ENCODE results near the gene OCIAD2.
"Not testable (repeated sequence)": the region's sequence is repeated elsewhere in the genome, so short reads cannot be mapped to it uniquely, and the experiment has no call there.

The OCIAD2 gene

DNA sequence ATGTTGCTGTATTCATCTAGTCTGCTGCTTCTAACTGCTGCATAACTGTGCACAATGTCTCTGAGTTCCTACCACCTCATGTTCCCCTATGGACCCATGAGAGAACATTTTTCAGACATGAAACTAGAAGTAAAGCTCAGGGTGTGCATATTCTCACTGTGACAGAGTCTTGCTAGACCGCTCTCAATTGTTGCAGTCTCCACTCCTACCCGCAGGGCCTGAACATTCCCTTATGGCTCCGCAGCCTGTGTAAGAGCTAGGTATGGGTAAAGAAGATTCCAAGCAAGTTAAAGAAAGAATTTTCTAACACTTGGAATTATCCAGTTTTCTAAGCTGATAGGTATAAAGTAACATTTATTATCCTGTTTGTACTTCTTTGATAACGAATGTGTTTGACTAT is 5.4 kb downstream of the OCIAD2 start:
- in situ Hi-C loops (cut with MboI; ENCODE audit: low sequenced_read_pairs), result no loop called here

DNA sequence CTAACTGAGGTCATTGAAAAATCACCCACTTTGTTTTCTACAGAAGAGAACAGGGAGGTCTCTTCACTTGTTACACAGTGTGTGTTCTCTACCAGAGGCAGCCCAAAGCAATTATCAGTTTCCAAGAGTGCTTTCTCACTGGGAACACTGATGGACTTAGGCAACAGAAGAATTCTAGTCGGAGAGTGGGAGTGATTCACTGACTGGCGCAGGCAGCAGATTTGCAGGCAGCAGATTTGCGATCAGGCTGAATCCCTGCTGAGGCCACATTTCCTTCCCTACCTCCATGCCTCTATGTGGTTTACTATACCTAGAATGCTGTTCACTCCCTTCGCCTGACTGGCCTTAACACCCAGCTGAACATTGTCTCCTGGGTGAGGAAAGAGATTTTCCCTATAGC is 6.6 kb downstream of the OCIAD2 start:
- no peak overlapping the region for H3K4me3 ChIP-seq
- peaks cover 15% of the 10 kb centered on the region for H3K36me3 ChIP-seq (replicated peaks)
- no peaks in the 10 kb centered on the region for H3K4me1 ChIP-seq
- no peaks in the 10 kb centered on the region for H3K9me3 ChIP-seq
- in situ Hi-C loops (cut with MboI; ENCODE audit: low sequenced_read_pairs), result no loop called here
- no peaks in the 10 kb centered on the region for H3K27me3 ChIP-seq (ENCODE audit: low read depth)
- no peak for DNase-seq (ENCODE audit: low spot score in 2 of 2)

More for the DNA sequence above, 5.4 kb downstream of the OCIAD2 start:
- Histone ChIP-seq H3K36me3 (replicated peaks) (peaks cover 15% of the 10 kb centered on the region), H3K9me3 (no peaks in the 10 kb centered on the region), H3K27me3 (ENCODE audit: low read depth) (no peaks in the 10 kb centered on the region), H3K4me1 (peaks cover 5% of the 10 kb centered on the region), H3K4me3 (no peak overlapping the region)
- no peak for DNase-seq (ENCODE audit: low spot score in 2 of 2)

DNA sequence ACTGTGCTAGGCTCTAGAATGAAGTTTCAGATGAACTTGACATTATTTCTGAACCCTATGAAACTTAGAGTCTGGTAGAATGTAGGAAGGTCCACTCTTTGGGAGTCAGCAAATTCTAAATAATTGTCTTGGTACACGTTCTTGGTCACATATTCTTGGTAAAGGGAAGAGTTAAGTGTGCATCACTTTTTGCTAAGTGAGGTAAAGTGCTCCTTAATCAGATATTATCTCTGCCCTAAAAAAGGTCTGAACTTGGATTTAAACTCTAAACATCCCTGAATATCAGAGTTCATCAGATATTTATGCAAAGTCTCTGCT is 7.2 kb downstream of the OCIAD2 start:
- no peak for DNase-seq (ENCODE audit: low spot score in 2 of 2)
- Histone ChIP-seq H3K36me3 (replicated peaks) (peaks cover 15% of the 10 kb centered on the region), H3K27me3 (ENCODE audit: low read depth) (no peaks in the 10 kb centered on the region), H3K4me1 (no peaks in the 10 kb centered on the region), H3K9me3 (no peaks in the 10 kb centered on the region), H3K4me3 (no peak overlapping the region)
- in situ Hi-C loops (cut with MboI; ENCODE audit: low sequenced_read_pairs), result no loop called here

DNA sequence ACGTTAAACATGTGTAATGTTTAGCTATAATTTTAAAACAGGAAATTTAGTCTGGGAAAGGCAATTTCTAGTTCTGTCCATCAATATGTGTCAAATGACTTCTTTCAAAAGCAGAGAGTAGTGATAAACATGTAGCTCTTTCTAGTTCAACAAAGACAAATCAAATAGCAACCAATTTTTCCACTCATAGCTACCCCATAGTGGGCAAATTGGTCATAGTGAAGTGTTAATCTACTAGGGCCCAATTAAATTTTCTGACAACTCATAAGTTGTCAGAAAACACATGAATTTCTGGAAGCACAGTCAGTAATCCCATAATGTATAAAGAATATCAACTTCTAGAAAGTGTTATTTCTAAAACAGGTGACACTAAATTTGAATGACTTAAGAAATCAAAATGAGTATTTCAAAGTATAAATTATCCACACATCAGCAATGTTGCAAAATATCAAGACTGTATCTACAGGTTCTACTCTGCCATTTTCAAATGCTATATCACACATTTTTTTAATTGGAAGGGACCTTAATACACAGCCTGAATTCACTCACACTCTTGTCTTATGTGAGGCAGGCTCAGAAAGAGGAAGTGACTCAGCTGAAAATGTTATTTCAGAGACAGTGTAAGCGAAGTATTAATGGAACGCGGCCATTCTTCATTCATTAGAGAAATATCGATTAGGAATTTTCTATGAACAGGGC is 7.7 kb downstream of the OCIAD2 start:
- DNase-seq (ENCODE audit: low spot score in 2 of 2), result no peak
- Histone ChIP-seq H3K4me1 (no peaks in the 10 kb centered on the region), H3K4me3 (no peak overlapping the region), H3K36me3 (replicated peaks) (peaks cover 15% of the 10 kb centered on the region), H3K9me3 (no peaks in the 10 kb centered on the region), H3K27me3 (ENCODE audit: low read depth) (no peaks in the 10 kb centered on the region)
- in situ Hi-C loops (cut with MboI; ENCODE audit: low sequenced_read_pairs), result no loop called here

DNA sequence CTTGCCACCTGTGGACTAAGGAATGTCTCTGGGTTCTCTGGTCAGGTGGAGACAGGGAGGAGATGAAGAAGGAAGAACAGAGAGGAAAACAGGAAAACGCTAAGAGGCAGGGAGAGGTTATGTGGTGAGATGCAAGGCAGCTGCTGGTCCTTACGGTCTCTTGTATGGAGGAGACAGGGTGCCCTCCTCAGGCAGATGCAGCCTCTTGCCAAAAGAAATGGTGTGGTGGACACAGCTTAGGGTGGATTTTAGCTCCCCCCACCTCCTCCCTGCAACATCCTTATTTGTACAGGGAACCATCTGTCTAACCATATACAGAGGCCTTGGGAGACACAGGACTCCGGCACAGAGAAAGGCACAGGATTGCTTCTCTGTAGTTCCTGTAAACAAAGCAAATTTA is 9.7 kb downstream of the OCIAD2 start:
- Histone ChIP-seq H3K27me3 (ENCODE audit: low read depth) (no peaks in the 10 kb centered on the region), H3K9me3 (no peaks in the 10 kb centered on the region), H3K36me3 (replicated peaks) (peaks cover 7% of the 10 kb centered on the region), H3K4me1 (no peaks in the 10 kb centered on the region), H3K4me3 (no peak overlapping the region)
- no peak for DNase-seq (ENCODE audit: low spot score in 2 of 2)
- in situ Hi-C loops (cut with MboI; ENCODE audit: low sequenced_read_pairs), result no loop called here

DNA sequence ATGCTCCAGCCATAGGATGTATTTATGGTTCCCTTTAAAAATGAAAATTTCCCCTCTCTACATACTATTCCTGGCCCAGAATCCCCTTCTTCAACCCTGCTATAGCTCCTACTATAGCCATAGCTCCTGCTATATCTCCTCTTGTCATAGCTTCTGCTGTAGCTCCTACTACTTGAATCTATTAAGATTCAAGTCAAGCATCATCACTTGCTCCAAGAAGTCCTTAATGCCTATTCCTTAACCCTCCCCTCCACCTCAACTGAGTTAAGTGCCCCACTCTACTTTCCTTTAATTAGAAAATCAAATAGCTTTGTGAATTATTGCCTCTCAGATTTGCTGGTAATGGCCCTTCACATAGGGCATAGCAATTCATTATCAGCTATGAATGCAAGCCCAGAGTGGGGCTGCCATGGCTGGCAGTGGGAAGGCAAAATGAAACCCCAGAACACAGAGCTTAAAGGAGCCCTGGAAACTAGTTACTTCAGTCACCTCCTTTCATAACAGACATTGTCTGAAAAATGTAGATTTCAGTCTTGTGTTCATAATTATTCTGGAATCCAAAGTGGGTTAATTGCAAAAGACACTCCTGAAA is 15.4 kb downstream of the OCIAD2 start:
- Histone ChIP-seq H3K36me3 (replicated peaks) (no peaks in the 10 kb centered on the region), H3K9me3 (no peaks in the 10 kb centered on the region), H3K4me3 (no peak overlapping the region), H3K27me3 (ENCODE audit: low read depth) (no peaks in the 10 kb centered on the region), H3K4me1 (no peaks in the 10 kb centered on the region)
- no peak for DNase-seq (ENCODE audit: low spot score in 2 of 2)
- in situ Hi-C loops (cut with MboI; ENCODE audit: low sequenced_read_pairs), result no loop called here

DNA sequence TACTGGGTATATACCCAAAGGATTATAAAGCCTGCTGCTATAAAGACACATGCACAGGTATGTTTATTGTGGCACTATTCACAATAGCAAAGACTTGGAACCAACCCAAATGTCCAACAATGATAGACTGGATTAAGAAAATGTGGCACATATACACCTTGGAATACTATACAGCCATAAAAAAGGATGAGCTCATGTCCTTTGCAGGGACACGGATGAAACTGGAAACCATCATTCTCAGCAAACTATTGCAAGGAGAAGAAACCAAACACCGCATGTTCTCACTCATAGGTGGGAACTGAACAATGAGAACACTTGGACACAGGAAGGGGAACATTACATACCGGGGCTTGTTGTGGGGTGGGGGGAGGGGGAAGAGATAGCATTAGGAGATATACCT is 16.8 kb downstream of the OCIAD2 start:
- H3K27me3 ChIP-seq (ENCODE audit: low read depth); H3K9me3 ChIP-seq; H3K36me3 ChIP-seq (replicated peaks); H3K4me3 ChIP-seq; DNase-seq (ENCODE audit: low spot score in 2 of 2); H3K4me1 ChIP-seq; in situ Hi-C loops (cut with MboI; ENCODE audit: low sequenced_read_pairs): not testable (repeated sequence)

DNA sequence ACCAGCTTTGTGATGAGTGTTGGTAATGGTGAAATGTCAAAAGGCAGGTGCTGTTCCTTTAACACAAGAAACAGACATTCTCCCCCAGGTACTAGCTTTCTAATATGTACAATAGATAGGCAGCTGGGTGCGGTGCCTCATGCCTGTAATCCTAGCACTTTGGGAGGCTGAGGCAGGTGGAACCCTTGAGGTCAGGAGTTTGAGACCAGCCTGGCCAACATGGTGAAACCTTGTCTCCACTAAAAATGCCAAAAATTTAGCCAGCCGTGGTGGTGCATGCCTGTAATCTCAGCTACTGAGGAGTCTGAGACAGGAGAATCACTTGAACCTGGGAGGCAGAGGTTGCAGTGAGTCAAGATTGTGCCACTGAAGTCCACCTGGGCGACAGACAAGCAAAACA is 24.9 kb downstream of the OCIAD2 start:
- H3K36me3 ChIP-seq (replicated peaks); in situ Hi-C loops (cut with MboI; ENCODE audit: low sequenced_read_pairs); H3K27me3 ChIP-seq (ENCODE audit: low read depth); DNase-seq (ENCODE audit: low spot score in 2 of 2); H3K9me3 ChIP-seq; H3K4me3 ChIP-seq; H3K4me1 ChIP-seq: not testable (repeated sequence)

DNA sequence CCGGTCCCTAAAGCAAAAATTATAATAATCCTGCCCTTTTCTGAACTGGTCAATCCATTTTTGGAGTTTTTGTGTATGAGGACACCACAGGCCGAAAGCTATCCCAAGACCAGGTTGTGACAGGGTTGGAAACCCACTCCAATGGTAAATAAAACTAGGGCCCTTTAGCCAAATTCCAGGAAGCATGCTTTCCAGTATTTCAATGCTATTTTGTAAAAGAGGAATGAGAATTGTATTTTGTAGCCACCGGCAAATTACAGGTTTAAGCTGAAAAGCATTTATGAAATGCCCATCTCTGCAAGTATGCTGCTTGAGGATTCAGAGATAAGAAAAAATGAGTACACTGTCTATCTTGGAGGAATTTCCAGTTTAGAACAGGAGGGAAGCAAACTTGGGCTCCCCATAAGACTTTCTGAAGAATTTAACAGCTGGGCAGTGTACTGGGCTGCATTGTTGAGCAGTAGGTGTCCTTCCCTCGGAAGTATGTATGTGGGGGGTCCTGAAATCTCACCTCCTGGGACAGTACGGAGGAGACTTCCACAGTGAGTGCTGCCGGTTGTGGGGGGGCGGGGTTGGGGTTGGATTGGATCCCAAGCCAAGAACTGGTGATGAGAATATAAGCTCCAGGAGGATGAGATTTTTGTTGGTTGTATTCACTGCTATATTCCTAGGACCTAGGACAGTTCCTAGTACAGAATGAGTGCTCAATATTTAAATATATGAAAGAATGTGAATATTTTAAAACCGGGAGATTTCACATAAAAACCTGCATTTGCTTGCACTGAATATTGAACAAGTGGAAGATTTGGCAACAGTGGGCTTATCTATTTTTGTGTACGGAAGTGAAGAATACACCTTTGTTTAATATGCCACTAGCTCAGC is 26.8 kb downstream of the OCIAD2 start:
- Histone ChIP-seq H3K36me3 (replicated peaks) (no peaks in the 10 kb centered on the region), H3K4me3 (no peak overlapping the region), H3K27me3 (ENCODE audit: low read depth) (no peaks in the 10 kb centered on the region), H3K4me1 (no peaks in the 10 kb centered on the region; the same call in 1 of the 2 replicates), H3K9me3 (no peaks in the 10 kb centered on the region)
- no peak for DNase-seq (ENCODE audit: low spot score in 2 of 2)
- in situ Hi-C loops (cut with MboI; ENCODE audit: low sequenced_read_pairs), result no loop called here

DNA sequence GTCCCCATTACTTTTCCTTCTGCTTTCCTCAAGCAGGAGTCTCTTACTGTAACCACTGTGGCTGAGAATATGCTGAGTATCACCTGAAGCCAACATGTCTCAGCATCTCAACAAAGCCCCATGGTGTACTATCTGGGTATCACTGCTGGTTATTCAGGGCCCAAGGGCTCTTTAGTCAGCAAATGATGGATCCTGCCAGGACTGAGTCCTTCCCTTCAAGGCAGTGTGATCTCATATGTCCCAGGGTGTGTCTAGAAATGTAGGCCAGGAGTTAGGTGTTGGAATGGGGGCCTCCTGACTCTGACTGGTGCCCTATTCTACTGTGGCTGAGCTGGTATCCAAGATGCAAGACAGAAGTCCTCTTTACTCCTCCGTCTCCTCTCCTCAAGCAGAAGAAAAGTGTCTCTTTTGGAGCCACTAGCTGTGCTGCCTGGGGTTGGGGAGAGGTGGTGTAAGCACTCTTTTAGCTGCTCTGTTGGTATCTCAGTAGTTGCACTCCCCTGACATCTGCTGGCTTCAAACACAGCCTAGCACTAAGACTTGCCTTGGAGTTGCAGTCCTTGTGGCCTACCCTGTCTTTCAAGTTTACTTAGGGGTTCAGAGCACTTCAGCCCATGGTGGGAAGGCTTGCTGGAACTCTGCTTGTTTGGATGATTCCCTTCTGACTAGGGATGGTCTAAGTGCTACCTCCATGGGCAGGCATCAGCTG is 28.6 kb downstream of the OCIAD2 start:
- no peaks in the 10 kb centered on the region; the same call in 1 of the 2 replicates for H3K4me1 ChIP-seq
- no peaks in the 10 kb centered on the region for H3K27me3 ChIP-seq (ENCODE audit: low read depth)
- no peaks in the 10 kb centered on the region for H3K36me3 ChIP-seq (replicated peaks)
- DNase-seq (ENCODE audit: low spot score in 2 of 2), result no peak
- H3K4me3 ChIP-seq, result no peak overlapping the region
- in situ Hi-C loops (cut with MboI; ENCODE audit: low sequenced_read_pairs), result no loop called here
- H3K9me3 ChIP-seq, result no peaks in the 10 kb centered on the region

DNA sequence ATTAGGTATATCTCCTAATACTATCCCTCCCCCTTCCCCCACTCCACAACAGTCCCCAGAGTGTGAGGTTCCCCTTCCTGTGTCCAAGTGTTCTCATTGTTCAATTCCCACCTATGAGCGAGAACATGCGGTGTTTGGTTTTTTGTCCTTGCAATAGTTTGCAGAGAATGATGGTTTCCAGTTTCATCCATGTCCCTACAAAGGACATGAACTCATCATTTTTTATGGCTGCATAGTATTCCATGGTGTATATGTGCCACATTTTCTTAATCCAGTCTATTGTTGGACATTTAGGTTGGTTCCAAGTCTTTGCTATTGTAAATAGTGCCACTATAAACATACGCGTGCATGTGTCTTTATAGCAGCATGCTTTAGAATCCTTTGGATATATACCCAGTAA is 41.9 kb downstream of the OCIAD2 start:
- H3K9me3 ChIP-seq; H3K4me1 ChIP-seq; H3K36me3 ChIP-seq (replicated peaks); H3K27me3 ChIP-seq (ENCODE audit: low read depth); in situ Hi-C loops (cut with MboI; ENCODE audit: low sequenced_read_pairs); DNase-seq (ENCODE audit: low spot score in 2 of 2); H3K4me3 ChIP-seq: not testable (repeated sequence)

DNA sequence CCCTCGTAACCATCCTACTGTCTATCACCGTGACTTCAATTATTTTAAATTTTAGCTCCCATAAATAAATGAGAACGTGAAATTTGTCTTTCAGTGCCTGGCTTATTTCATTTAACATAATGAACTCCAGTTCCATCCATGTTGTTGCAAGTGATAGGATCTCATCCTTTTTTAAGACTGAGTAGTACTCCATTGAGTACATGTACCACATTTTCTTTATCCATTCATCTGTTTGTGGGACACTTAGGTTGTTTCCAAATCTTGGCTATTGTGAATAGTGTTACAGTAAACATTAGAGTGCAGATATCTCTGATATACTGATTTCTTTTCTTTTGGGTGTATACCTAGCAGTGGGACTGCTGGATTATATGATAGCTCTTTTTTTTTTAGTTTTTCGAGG is 42.8 kb downstream of the OCIAD2 start:
- Histone ChIP-seq H3K36me3 (replicated peaks) (peaks cover 6% of the 10 kb centered on the region), H3K9me3 (no peaks in the 10 kb centered on the region), H3K27me3 (ENCODE audit: low read depth) (no peaks in the 10 kb centered on the region), H3K4me3 (no peak overlapping the region), H3K4me1 (no peaks in the 10 kb centered on the region)
- DNase-seq (ENCODE audit: low spot score in 2 of 2), result no peak
- in situ Hi-C loops (cut with MboI; ENCODE audit: low sequenced_read_pairs), result no loop called here

DNA sequence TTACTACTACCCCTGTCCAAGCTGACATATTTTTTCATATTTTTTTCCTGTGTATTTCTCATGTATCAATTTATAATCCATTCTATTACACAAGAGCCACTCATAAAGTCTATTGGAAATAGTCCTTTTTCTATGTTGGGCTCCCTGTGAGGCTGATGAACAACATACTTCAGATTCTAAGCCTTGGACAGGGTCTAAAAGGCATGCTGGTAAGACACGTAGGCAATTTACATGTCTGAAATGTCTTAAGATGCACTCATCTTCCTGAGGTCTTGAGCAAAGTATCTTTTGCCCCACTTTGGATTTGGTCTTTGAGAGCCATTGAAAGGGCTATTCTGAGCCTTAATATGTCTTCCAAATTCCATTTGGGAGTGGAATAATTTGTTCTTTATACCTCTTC is 43.9 kb downstream of the OCIAD2 start:
- H3K9me3 ChIP-seq, result no peaks in the 10 kb centered on the region
- DNase-seq (ENCODE audit: low spot score in 2 of 2), result no peak
- no peak overlapping the region for H3K4me3 ChIP-seq
- H3K27me3 ChIP-seq (ENCODE audit: low read depth), result no peaks in the 10 kb centered on the region
- peaks cover 17% of the 10 kb centered on the region for H3K36me3 ChIP-seq (replicated peaks)
- H3K4me1 ChIP-seq, result no peaks in the 10 kb centered on the region
- in situ Hi-C loops (cut with MboI; ENCODE audit: low sequenced_read_pairs), result no loop called here

DNA sequence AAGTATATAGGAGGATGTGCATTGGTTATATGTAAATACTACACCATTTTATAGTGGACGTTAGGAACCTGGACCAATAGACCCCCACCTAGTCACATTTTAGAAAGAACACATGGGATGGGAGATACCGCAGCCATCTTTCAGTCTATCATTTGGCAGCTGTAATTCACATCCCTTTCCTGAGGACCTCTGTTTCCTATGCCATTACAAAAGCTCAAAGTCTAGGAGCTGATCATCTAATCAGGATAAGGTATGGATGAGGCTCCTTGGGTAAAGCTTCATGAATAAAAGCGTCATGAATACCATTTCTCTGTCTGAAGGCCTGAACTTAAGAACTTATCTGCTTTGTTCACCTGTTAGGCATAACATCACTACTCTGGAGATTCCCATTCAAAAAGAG is 44.5 kb downstream of the OCIAD2 start:
- no peak overlapping the region for H3K4me3 ChIP-seq
- DNase-seq (ENCODE audit: low spot score in 2 of 2), result no peak
- in situ Hi-C loops (cut with MboI; ENCODE audit: low sequenced_read_pairs), result no loop called here
- peaks cover 20% of the 10 kb centered on the region for H3K36me3 ChIP-seq (replicated peaks)
- H3K4me1 ChIP-seq, result no peaks in the 10 kb centered on the region
- H3K27me3 ChIP-seq (ENCODE audit: low read depth), result no peaks in the 10 kb centered on the region
- no peaks in the 10 kb centered on the region for H3K9me3 ChIP-seq

Data from HAP-1 (cell line).